KOPT-K1 (cell line): ENCODE measurements around the gene PTPRG.
"Not testable (repeated sequence)": the region's sequence is repeated elsewhere in the genome, so short reads cannot be mapped to it uniquely, and the experiment has no call there.

ENCODE experiments used
- H3K27ac ChIP-seq: fragments of 200-600 bp; sonication (generic); 2 replicates; pipeline ENCODE4 v1.5.1; 2016; ENCODE audit warnings: antibody characterized with exemption, mild to moderate bottlenecking, low read depth, low read length; ENCODE audit not compliant: poor library complexity, severe bottlenecking
- H3K36me3 ChIP-seq: fragments of 200-600 bp; sonication (generic); 2 replicates; pipeline ENCODE4 v1.5.1; 2017; ENCODE audit warnings: antibody characterized with exemption, mild to moderate bottlenecking, low read length, moderate library complexity; ENCODE audit not compliant: insufficient read depth
- H3K9me3 ChIP-seq: fragments of 200-600 bp; sonication (generic); 2 replicates; pipeline ENCODE4 v1.5.1; 2017; ENCODE audit warnings: antibody characterized with exemption, low read length, mild to moderate bottlenecking; ENCODE audit not compliant: insufficient read depth, poor library complexity, severe bottlenecking

The PTPRG gene

GRCh38 chr3:62038798-62039197 is 477.4 kb downstream of the PTPRG start:
- not testable (repeated sequence) for H3K27ac ChIP-seq, H3K36me3 ChIP-seq, H3K9me3 ChIP-seq

GRCh38 chr3:62039586-62039985 is 478.2 kb downstream of the PTPRG start:
- Histone ChIP-seq H3K27ac (no peak overlapping the region), H3K9me3 (no peaks in the 10 kb centered on the region), H3K36me3 (no peaks in the 10 kb centered on the region)

- H3K36me3 ChIP-seq, result no peaks in the 10 kb centered on the region
- H3K27ac ChIP-seq, result no peak overlapping the region
- no peaks in the 10 kb centered on the region for H3K9me3 ChIP-seq
Observed at GRCh38 chr3:62041681-62042080, 480.3 kb downstream of the PTPRG start.

- no peaks in the 10 kb centered on the region for H3K36me3 ChIP-seq
- H3K9me3 ChIP-seq, result no peaks in the 10 kb centered on the region
- no peak overlapping the region for H3K27ac ChIP-seq
Observed at GRCh38 chr3:62044874-62045411, 483.6 kb downstream of the PTPRG start.

- no peaks in the 10 kb centered on the region for H3K36me3 ChIP-seq
Observed at GRCh38 chr3:62046326-62046725, 485.0 kb downstream of the PTPRG start.

GRCh38 chr3:62048577-62048976 is 487.2 kb downstream of the PTPRG start:
- H3K9me3 ChIP-seq, result no peaks in the 10 kb centered on the region
- no peaks in the 10 kb centered on the region for H3K36me3 ChIP-seq
- H3K27ac ChIP-seq, result no peak overlapping the region

More at GRCh38 chr3:62046326-62046725, 485.0 kb downstream of the PTPRG start:
- no peaks in the 10 kb centered on the region for H3K9me3 ChIP-seq
- H3K27ac ChIP-seq, result no peak overlapping the region

- Histone ChIP-seq H3K9me3 (no peaks in the 10 kb centered on the region), H3K27ac (no peak overlapping the region), H3K36me3 (no peaks in the 10 kb centered on the region)
Observed at GRCh38 chr3:62049033-62049432, 487.7 kb downstream of the PTPRG start.

- no peak overlapping the region for H3K27ac ChIP-seq
- no peaks in the 10 kb centered on the region for H3K36me3 ChIP-seq
- H3K9me3 ChIP-seq, result no peaks in the 10 kb centered on the region
Observed at GRCh38 chr3:62051506-62051905, 490.1 kb downstream of the PTPRG start.

- Histone ChIP-seq H3K9me3 (no peaks in the 10 kb centered on the region), H3K36me3 (no peaks in the 10 kb centered on the region), H3K27ac (no peak overlapping the region)
Observed at GRCh38 chr3:62052331-62052730, 491.0 kb downstream of the PTPRG start.

GRCh38 chr3:62056658-62057057 is 495.3 kb downstream of the PTPRG start:
- Histone ChIP-seq H3K36me3 (no peaks in the 10 kb centered on the region), H3K27ac (no peak overlapping the region), H3K9me3 (no peaks in the 10 kb centered on the region)

- Histone ChIP-seq H3K27ac (no peak overlapping the region), H3K36me3 (no peaks in the 10 kb centered on the region), H3K9me3 (no peaks in the 10 kb centered on the region)
Observed at GRCh38 chr3:62057339-62058047, 496.1 kb downstream of the PTPRG start.

- no peaks in the 10 kb centered on the region for H3K9me3 ChIP-seq
- no peaks in the 10 kb centered on the region for H3K36me3 ChIP-seq
- H3K27ac ChIP-seq, result no peak overlapping the region
Observed at GRCh38 chr3:62065985-62066693, 504.8 kb downstream of the PTPRG start.

GRCh38 chr3:62068337-62068736 is 507.0 kb downstream of the PTPRG start:
- no peak overlapping the region for H3K27ac ChIP-seq
- no peaks in the 10 kb centered on the region for H3K9me3 ChIP-seq
- no peaks in the 10 kb centered on the region for H3K36me3 ChIP-seq

- H3K27ac ChIP-seq, result no peak overlapping the region
- no peaks in the 10 kb centered on the region for H3K9me3 ChIP-seq
- H3K36me3 ChIP-seq, result no peaks in the 10 kb centered on the region
Observed at GRCh38 chr3:62070891-62071290, 509.5 kb downstream of the PTPRG start.

GRCh38 chr3:62073038-62073437 is 511.7 kb downstream of the PTPRG start:
- Histone ChIP-seq H3K9me3 (no peaks in the 10 kb centered on the region), H3K36me3 (no peaks in the 10 kb centered on the region), H3K27ac (no peak overlapping the region)

GRCh38 chr3:62084558-62084957 is 523.2 kb downstream of the PTPRG start:
- Histone ChIP-seq H3K27ac (no peak overlapping the region), H3K36me3 (no peaks in the 10 kb centered on the region), H3K9me3 (no peaks in the 10 kb centered on the region)
